GM21447 (cell line): Measurements from ENCODE around the gene DNAH1.

Experiments
- ATAC-seq: cut with Tn5 transposase; IDR thresholded peaks from one replicate; pipeline ENCODE4 v1.9.1; 2021; ENCODE audit not compliant: unreplicated experiment

Gene DNAH1

GRCh38 chr3:52431459-52432223, 115.5 kb downstream of the DNAH1 start:
- no peak for ATAC-seq

GRCh38 chr3:52432225-52432624, 116.1 kb downstream of the DNAH1 start:
- ATAC-seq, result no peak

DNA sequence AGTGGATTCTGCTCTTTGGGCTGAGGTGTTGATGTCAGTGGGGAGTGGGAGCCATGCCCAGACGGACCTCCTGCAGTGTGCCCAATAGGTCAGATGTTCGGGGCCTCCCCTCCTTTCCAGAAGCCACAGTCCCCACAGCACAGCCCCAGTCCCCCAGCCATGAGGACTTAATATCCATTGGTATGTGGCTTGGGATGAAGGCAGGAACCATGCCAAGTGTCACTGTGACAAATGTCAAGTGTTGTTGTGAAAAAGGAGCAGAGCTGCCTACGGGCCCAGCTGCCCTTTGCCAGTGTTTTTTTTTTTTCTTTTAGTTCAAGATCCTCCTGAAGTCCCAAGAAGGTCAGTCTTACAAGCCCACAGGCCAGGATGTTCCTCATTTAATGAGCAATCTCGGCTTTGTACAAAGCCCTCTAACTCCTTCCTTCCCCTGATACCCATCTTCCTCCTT, 116.6 kb downstream of the DNAH1 start:
- no peak for ATAC-seq

DNA sequence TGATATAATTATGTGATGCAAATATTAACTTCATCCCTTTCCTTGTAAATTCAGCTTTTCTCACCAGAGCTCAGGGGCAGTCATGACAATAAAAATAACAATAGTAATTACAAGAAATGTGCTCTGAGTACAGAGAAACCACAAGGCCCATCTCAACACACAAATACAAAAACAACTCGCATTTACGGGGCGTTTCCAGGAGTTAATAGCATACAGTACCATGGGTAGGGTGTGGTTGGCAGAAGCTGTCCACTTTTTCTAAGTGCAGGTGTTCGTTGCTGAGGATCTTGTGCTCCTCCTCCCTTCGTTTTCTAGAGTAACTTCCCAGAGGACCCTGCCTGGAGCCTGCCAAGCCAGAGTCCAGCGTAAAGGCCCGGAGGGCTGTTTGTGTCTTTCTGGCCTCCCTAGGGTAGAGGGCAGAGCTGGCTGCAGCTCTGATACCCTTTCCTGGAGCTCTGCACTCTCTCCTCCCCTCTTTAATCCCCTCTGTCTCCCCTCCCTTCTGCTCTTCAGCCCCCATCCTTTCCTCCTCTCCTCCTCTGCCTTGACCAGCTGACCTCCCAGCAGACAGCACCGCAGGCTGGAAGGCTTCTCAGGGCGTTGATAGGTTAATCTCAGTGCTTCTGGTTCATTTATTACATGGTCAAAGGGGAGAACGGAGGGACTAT, 117.3 kb downstream of the DNAH1 start:
- no peak for ATAC-seq

- no peak for ATAC-seq
These were observed 117.9 kb downstream of the DNAH1 start for GRCh38 chr3:52433996-52434479.

- ATAC-seq, result no peak
These were observed 118.5 kb downstream of the DNAH1 start for GRCh38 chr3:52434491-52435115.

- ATAC-seq, result no peak
These were observed 119.4 kb downstream of the DNAH1 start for GRCh38 chr3:52435246-52436101.

DNA sequence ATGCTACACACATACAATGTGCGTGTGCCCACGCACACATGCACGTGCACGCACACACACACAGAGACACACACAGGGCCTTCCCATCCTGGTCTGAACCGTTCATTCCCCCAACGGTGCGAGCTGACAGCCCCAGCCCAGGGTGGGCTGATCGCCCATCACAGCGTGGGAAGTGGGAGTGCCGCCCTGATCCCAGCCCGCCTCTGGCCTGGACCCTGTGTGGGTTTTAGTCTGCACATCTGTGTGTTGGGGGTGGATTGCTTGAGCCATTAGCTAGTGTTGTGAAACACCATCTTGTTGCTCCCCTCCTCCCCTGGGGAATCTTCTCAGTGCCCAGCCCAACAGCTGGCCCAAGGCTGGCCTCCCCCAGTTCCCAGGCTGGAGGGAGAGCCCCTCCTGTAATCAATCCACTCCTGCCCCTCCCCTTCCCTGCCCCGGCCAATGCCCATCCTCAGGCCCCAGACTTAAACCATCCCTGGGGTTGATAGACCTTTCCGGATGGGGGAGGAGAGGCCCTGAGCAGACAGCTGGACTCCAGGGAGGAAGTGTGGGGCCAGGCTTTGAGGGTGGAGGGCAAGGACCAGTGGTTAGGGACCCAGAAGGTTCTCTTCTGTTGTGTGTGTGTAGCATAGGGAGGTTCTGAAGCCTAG, 120.5 kb downstream of the DNAH1 start:
- no peak for ATAC-seq

- ATAC-seq, result no peak
These were observed 121.4 kb downstream of the DNAH1 start for GRCh38 chr3:52437326-52438103.

DNA sequence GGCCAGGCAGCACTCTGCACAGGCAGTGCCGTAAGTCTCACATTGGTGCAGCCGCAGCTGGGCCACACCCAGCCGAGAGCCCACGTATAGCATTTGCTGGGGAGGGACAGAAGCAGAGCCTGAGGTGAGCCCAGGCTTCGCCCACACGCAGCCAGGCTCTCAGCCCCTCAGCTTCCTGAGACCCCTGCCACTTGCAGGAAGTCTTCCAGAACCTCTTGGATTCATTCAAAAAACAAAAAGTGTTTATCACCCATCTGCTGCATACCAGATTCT, 121.9 kb downstream of the DNAH1 start:
- no peak for ATAC-seq

DNA sequence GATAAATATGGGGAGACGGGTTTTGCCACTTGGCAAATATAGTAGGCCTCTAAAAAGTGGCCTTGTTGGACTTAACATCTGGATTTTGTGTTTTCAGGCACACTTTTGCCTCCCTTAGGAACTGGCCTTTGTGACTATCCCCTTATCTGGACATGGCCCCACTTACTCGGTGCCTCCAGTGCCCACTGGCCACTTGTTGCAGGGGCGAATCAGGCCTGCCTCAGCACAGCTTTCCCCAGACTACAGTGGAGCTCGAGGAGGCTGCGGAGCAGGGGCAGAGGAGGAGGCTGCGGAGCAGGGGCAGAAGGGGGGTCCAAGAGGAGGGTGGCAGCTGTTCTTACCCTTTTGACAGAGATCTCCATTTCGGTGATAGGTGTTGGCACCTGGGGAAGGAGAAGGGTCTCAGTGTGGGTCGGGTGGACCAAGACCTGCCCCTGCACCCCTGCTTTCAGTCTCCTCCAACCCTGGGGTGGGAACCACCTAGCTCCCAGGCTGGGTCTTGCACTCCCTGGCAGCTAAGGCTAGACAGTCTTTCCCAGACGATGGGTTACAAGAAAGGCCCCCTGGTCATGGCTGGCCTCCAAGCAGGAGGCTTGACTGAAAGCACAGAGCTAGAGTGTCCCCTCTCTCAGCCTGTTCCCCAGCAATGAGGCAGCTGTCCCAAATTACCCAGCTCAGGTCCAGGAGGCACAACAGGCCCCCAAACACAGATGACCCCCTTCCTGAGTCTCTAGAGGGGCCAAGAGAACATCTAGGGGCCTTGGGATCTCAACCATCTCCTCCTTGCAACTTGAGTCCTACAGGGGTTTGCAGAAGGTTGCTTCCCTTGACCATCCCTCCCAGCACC, 122.7 kb downstream of the DNAH1 start:
- no peak for ATAC-seq

DNA sequence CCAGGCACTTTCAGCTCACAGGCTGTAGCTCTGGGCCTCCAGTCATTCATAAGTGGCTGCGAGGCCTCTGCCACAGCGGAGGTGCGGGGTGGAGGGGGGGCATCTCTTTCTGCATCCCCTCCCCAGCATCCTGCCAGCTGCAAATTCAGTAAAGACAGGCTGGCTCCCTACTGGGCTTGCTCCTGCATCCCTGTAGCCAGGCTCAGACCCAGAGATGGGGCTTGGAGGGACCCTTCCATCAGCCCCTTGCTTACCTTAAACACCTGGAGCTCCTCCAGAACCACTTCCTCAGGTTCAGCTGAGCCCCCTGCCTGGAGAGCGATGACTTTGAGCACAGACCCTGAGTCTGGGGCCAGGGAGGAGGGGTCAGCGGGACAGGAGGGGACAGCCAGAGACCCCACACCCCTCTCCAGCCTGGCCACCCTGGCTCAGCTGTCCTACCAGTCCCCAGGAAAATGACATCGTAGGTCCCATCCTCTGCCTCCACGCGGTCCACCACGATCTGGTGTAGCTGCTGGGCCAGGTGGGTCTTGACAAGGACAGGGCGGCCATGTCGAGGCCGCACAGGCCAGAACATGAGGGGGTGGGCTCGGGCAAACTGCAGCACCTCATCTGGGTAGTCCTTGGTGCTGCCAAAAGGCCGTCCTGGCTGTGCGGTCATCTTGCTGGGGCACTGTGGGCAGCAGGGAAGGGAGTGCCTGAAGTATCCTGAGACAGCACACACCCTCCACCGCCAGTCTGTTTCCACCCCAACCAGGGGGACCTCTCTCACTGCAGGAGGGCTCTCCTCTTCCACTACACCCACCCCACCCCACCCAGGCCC, 123.5 kb downstream of the DNAH1 start:
- ATAC-seq, result no peak

GRCh38 chr3:52440249-52440551, 124.1 kb downstream of the DNAH1 start:
- ATAC-seq, result no peak

- ATAC-seq, result no peak
These were observed 124.6 kb downstream of the DNAH1 start for GRCh38 chr3:52440671-52441070.

DNA sequence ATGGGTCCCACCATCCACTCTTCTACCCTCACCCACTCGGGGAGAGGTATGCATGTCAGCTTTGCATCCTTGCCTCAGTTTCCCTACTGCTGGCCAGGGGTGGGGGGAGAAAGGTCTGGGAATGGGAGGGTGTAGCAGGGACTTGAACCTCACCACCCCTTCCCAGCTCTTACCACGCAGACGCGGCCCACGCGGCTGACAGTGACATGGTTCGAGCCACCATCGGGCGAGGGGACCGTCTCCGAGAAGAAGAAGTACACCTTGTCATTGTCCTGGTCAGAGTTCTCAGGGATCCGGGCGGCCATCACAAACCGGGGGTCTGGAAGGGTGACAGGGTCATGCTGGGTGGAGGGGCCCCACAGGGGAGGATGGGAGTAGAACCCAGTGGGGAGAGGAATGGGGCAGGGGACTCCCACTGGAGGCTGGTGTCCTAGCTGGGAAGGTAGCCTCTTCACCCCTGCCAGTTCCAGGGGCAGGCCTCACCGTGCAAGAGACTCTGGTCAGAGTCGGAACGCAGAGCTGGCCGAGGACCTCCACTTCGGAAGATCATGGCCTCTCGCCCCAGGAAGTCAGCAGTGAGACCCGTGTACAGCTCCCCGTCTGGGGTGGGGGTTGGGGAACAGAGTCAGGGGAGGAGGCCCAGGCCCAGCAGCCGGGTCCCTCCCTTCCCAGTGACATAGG, 125.1 kb downstream of the DNAH1 start:
- ATAC-seq, result no peak

DNA sequence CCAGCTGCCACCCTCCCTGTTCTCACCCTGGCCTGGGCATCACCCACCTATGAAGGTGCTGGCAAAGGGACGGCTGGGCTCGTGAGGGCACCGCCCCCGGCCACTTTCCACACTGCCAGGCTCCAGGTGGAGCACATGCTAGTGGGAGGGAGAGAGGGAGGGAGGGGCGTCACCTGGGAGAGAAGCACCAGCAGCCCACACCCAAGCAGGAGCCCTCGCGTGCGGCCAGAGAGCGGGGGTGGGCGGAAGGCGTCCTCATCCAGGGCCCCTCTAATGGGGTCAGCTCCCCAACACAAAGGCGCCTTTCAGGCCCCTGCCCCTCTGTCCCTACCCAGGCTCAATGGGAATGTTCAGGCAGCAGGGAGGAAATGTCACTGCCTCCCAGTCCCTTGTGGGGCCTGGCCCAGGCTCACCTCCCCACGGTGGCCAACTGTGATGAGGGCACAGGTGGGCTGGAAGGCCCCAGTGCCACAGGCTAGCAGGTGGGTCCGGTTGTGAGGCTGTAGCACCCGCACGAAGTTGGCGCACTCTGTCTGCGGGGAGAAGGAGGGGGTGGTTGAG, 125.7 kb downstream of the DNAH1 start:
- ATAC-seq, result no peak

- no peak for ATAC-seq
These were observed 126.5 kb downstream of the DNAH1 start for GRCh38 chr3:52442409-52443267.
